HepG2 (cell line): ENCODE results near the gene ATP2A2. TPM values are rescaled to one million over a fixed set of nuclear protein-coding genes. Genes with fewer than 3 reads are reported as not detected.

Experiments used
- ATAC-seq: fragments of 200-7000 bp; cut with Tn5 transposase; 3 replicates; pipeline ENCODE4 v1.9.1; 2020; ENCODE audit warnings: mild to moderate bottlenecking, moderate library complexity
- BruUV-seq: library from RNA; stranded (reverse); fragments of 400-500 nt; replicated peaks from 2 replicates; lab custom pipeline; 2021; lab: Mats Ljungman, UMichigan
- CTCF ChIA-PET: fragments of 300-600 bp; formaldehyde crosslinking; extraction: SDS; loops from one replicate; lab custom pipeline; 2021; ENCODE audit warnings: low total read pairs, inconsistent platforms, low intra/inter-chr PET ratio; lab: Yijun Ruan, JAX
- POLR2A ChIA-PET: fragments of 350-600 bp; sonication (Branson Sonifier 250); formaldehyde crosslinking; loops from one replicate; lab custom pipeline; 2020; ENCODE audit warnings: antibody characterized with exemption, inconsistent platforms; lab: Yijun Ruan, JAX
- DNase-seq: peaks from one replicate; pipeline ENCODE4 v3.0.0-alpha.2; 2015; ENCODE audit warnings: low spot score
- FAIRE-seq: peaks from 3 replicates; lab custom pipeline; 2011; peaks lifted over from hg19 to GRCh38; lab: Jason Lieb, UNC
- H2AFZ ChIP-seq: one replicate; pipeline ENCODE4 v1.6.1; 2011; ENCODE audit warnings: low read length, inconsistent platforms
- H3K27ac ChIP-seq: fragments of 300-600 bp; 3 replicates; pipeline ENCODE4 v1.8.0; 2011; ENCODE audit warnings: mixed run types, mild to moderate bottlenecking, mixed read lengths, low read length, inconsistent platforms; ENCODE audit not compliant: insufficient read depth; ENCODE audit errors: extremely low read length
- H3K27me3 ChIP-seq, 2 experiments: fragments of 200-600 bp in 1 of 2; 2 replicates in 1 of 2; 3 replicates in 1 of 2; pipeline versions ENCODE4 v1.6.0 to v1.8.0; 2011; ENCODE audit warnings: low read length in 2 of 2, mild to moderate bottlenecking in 2 of 2, moderate library complexity in 2 of 2, inconsistent platforms in 1 of 2; ENCODE audit not compliant: insufficient read depth in 2 of 2, control insufficient read depth in 1 of 2
- H3K36me3 ChIP-seq, 2 experiments: fragments of 200-600 bp in 1 of 2; replicated peaks in 1 of 2; 2 replicates in 1 of 2; 3 replicates in 1 of 2; pipeline versions ENCODE4 v1.5.1 to v1.8.0; 2011; ENCODE audit warnings: low read length in 2 of 2, inconsistent platforms in 1 of 2; ENCODE audit not compliant: insufficient read depth in 2 of 2, control insufficient read depth in 1 of 2
- H3K4me1 ChIP-seq: 2 replicates; pipeline ENCODE4 v1.5.1; 2012; ENCODE audit warnings: low read length, inconsistent platforms; ENCODE audit not compliant: insufficient read depth
- H3K4me2 ChIP-seq: 2 replicates; pipeline ENCODE4 v1.6.0; 2011; ENCODE audit warnings: low read depth, low read length, inconsistent platforms
- H3K4me3 ChIP-seq, 3 experiments: fragments of 200-600 bp in 1 of 3; sonication (generic), shearing (Covaris generic) in 1 of 3; replicated peaks in 1 of 3; 2 replicates each; pipeline ENCODE4 v1.5.1; 2011 to 2016; ENCODE audit warnings: low read length in 3 of 3, inconsistent platforms in 2 of 3, low read depth in 2 of 3, mild to moderate bottlenecking in 2 of 3, control low read depth in 1 of 3, mixed read lengths in 1 of 3; ENCODE audit not compliant: insufficient read depth in 1 of 3
- H3K79me2 ChIP-seq: one replicate; pipeline ENCODE4 v1.6.1; 2011; ENCODE audit warnings: low read length, inconsistent platforms; ENCODE audit not compliant: insufficient read depth
- H3K9ac ChIP-seq: 2 replicates; pipeline ENCODE4 v1.6.0; 2011; ENCODE audit warnings: mild to moderate bottlenecking, low read depth, low read length, inconsistent platforms; ENCODE audit not compliant: insufficient read depth
- H3K9me3 ChIP-seq: 2 replicates; pipeline ENCODE4 v1.5.1; 2012; ENCODE audit warnings: mild to moderate bottlenecking, low read length
- H4K20me1 ChIP-seq: 2 replicates; pipeline ENCODE4 v1.6.0; 2011; ENCODE audit warnings: inconsistent platforms, mild to moderate bottlenecking, low read length, moderate library complexity; ENCODE audit not compliant: insufficient read depth
- AGO2 ChIP-seq: fragments of 200-400 bp; formaldehyde crosslinking; optimal IDR thresholded peaks from 2 replicates; pipeline ENCODE3; 2017; ENCODE audit warnings: mild to moderate bottlenecking, low read depth, low read length, moderate library complexity
- JUNB ChIP-seq: sonication (generic); formaldehyde crosslinking; IDR thresholded peaks from 2 replicates; pipeline ENCODE4 v1.8.0; 2022; ENCODE audit warnings: missing genetic modification reagents, mild to moderate bottlenecking, borderline replicate concordance
- NCOA1 ChIP-seq: sonication (generic); formaldehyde crosslinking; IDR thresholded peaks from 2 replicates; pipeline ENCODE4 v1.9.0; 2021; ENCODE audit warnings: missing genetic modification reagents
- NFIB ChIP-seq: sonication (generic); formaldehyde crosslinking; IDR thresholded peaks from 2 replicates; pipeline ENCODE4 v1.9.0; 2021; ENCODE audit warnings: missing genetic modification reagents, mild to moderate bottlenecking, borderline replicate concordance
- NFRKB ChIP-seq: fragments of 450-650 bp; IDR thresholded peaks from 2 replicates; pipeline ENCODE4 v1.6.1; 2017
- POLR2A ChIP-seq, 2 experiments: IDR thresholded peaks; 2 replicates each; pipeline ENCODE4 v1.6.1; 2011; ENCODE audit warnings: low read depth in 2 of 2, low read length in 2 of 2, mild to moderate bottlenecking in 1 of 2, moderate library complexity in 1 of 2; ENCODE audit not compliant: insufficient read depth in 1 of 2
- POLR2G ChIP-seq: fragments of 200-400 bp; formaldehyde crosslinking; IDR thresholded peaks from 2 replicates; pipeline ENCODE4 v1.6.1; 2018; ENCODE audit warnings: mild to moderate bottlenecking, low read depth, low read length, moderate library complexity
- RBM22 ChIP-seq: fragments of 200-400 bp; formaldehyde crosslinking; optimal IDR thresholded peaks from 2 replicates; pipeline ENCODE3; 2017; ENCODE audit warnings: mild to moderate bottlenecking, low read length, moderate library complexity
- ZNF136 ChIP-seq: sonication (generic); formaldehyde crosslinking; IDR thresholded peaks from 2 replicates; pipeline ENCODE4 v1.8.1; 2022; ENCODE audit warnings: low read depth, mild to moderate bottlenecking, moderate library complexity, missing genetic modification reagents
- ZNF251 ChIP-seq: sonication (generic); formaldehyde crosslinking; IDR thresholded peaks from 2 replicates; pipeline ENCODE4 v1.9.0; 2021; ENCODE audit warnings: mild to moderate bottlenecking, missing genetic modification reagents
- ZNF33B ChIP-seq: sonication (generic); formaldehyde crosslinking; IDR thresholded peaks from 2 replicates; pipeline ENCODE4 v1.5.1; 2020; ENCODE audit warnings: mild to moderate bottlenecking, missing genetic modification reagents
- ZNF781 ChIP-seq: sonication (generic); formaldehyde crosslinking; IDR thresholded peaks from 2 replicates; pipeline ENCODE4 v1.5.1; 2020; ENCODE audit warnings: borderline replicate concordance, mild to moderate bottlenecking, missing genetic modification reagents; ENCODE audit errors: not compliant biosample characterization
- ZNF816 ChIP-seq: sonication (generic); formaldehyde crosslinking; IDR thresholded peaks from 2 replicates; pipeline ENCODE4 v1.8.0; 2022; ENCODE audit warnings: missing genetic modification reagents, mild to moderate bottlenecking, borderline replicate concordance
- WGBS: methylation state at CpG from one replicate; pipeline ENCODE4 v1.1.6; 2017; ENCODE audit warnings: low lambda C conversion rate; 5-methylcytosine and 5-hydroxymethylcytosine counted together
- in situ Hi-C: cut with HindIII; loops from 2 replicates; pipeline ENCODE4 v1.10.0; 2017; ENCODE audit warnings: low pct_unique_long_range_greater_than_20kb; ENCODE audit not compliant: extremely low pct_ligation_motif_present
- intact Hi-C: fragments of 100-400 bp; cut with micrococcal nuclease; formaldehyde crosslinking; loops from one replicate; pipeline ENCODE4 v1.10.0; 2022; ENCODE audit not compliant: unreplicated experiment
- polyA plus RNA-seq, 8 experiments: library from polyadenylated mRNA; depleted of rRNA in 3 of 8; stranded (reverse) in 7 of 8; unstranded in 1 of 8; fragments of >200 nt; fragmentation: Illumina TruSeq in 4 of 8; extraction: Trizol in 4 of 8; gene quantifications; 2 replicates each; pipeline versions ENCODE4 v1.2.1 to v1.2.3, GENCODE V29; 2011 to 2016; ENCODE audit warnings: low read depth in 4 of 8, missing spikeins in 1 of 8, mixed read lengths in 1 of 8; ENCODE audit not compliant: insufficient read depth in 1 of 8
- total RNA-seq, 5 experiments: library from RNA; depleted of rRNA; stranded (reverse); fragments of >200 nt; fragmentation: Illumina TruSeq; extraction: Trizol; gene quantifications; 2 replicates each; pipeline ENCODE4 v1.2.3, GENCODE V29; 2016; ENCODE audit warnings: low read depth in 1 of 5
- TF ChIP-seq, protein P1 (sequence below): sonication (generic); formaldehyde crosslinking; IDR thresholded peaks from 2 replicates; pipeline ENCODE4 v1.4.0; 2020; ENCODE audit warnings: missing genetic modification reagents, borderline replicate concordance
- TF ChIP-seq, protein P2 (sequence below): sonication (generic); formaldehyde crosslinking; IDR thresholded peaks from 2 replicates; pipeline ENCODE4 v1.5.1; 2020; ENCODE audit warnings: missing genetic modification reagents, mild to moderate bottlenecking, borderline replicate concordance

The ATP2A2 gene
- total and polyA plus RNA-seq, 2 of the 13 experiments (the other 11 are each of a cell fraction or from before 2014, with no cell fraction given), result 35.4 to 85.5 TPM

DNA sequence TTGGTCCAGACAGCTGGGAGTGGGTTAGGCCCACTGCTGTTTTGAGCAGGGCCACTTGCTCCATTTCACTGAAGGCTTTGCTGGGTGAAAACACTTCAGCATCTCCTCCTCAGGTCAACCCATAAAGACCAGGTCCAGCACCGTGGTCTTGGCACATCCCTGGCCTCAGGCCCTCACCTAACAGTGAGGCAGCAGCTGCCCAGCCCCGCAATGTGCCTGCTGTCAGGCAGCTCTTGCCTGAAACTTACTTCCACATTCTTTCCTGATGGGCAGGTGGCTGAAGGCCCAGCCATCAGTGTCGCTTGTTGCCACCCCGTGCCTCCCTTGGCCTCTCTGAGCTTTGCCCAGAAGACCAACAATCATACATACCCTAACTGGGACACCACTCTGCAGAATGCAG lies 68.0 kb downstream of the ATP2A2 start (continued):
- TF ChIP-seq, protein P1, sequence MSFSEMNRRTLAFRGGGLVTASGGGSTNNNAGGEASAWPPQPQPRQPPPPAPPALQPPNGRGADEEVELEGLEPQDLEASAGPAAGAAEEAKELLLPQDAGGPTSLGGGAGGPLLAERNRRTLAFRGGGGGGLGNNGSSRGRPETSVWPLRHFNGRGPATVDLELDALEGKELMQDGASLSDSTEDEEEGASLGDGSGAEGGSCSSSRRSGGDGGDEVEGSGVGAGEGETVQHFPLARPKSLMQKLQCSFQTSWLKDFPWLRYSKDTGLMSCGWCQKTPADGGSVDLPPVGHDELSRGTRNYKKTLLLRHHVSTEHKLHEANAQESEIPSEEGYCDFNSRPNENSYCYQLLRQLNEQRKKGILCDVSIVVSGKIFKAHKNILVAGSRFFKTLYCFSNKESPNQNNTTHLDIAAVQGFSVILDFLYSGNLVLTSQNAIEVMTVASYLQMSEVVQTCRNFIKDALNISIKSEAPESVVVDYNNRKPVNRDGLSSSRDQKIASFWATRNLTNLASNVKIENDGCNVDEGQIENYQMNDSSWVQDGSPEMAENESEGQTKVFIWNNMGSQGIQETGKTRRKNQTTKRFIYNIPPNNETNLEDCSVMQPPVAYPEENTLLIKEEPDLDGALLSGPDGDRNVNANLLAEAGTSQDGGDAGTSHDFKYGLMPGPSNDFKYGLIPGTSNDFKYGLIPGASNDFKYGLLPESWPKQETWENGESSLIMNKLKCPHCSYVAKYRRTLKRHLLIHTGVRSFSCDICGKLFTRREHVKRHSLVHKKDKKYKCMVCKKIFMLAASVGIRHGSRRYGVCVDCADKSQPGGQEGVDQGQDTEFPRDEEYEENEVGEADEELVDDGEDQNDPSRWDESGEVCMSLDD (CRISPR knock-in tag), result no peak
- TF ChIP-seq ZNF781 (CRISPR knock-in tag), result no peak
- no peak for TF ChIP-seq JUNB
- TF ChIP-seq ZNF816 (CRISPR knock-in tag), result no peak
- no peak; a peak in 1 of 4 replicates for TF ChIP-seq POLR2A (IDR thresholded peaks at IDR 0.05; ENCODE audit: insufficient read depth in 1 of 2, low read depth in 2 of 2, low read length in 2 of 2)
- TF ChIP-seq NFRKB, result no peak
- TF ChIP-seq, all 625 proteins: peak for 0

DNA sequence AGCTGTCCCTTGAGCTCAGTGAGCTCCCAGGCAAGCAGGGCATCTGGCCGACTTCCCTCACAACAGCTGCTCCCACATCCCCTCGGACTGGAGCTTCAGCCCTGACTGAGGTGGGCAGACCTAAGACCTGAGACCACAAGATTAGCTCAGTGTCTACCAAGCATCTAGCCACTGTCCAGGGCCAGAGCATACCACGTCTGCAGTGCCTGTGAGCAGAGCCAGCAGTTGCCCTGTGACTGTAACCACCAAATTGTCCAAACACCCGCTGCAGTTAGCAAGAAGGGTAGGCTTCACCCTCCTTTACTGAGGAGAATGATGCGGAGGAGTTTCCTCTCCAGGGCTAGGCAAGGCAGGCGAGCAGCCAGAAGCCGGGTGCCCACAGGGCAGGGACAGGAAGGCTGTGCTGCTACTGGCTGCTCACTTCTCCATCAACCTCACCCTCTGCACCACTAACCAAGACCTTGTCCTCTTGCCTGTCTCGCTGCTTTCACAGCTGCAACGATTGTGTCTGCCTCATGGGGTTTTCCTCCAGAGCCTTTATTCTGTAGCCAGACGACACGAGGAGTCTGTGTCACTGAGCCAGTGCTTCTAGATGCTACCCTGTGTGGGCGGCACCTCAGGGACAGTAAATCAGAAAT lies 68.6 kb downstream of the ATP2A2 start:
- ChIA-PET CTCF (no interaction called here), POLR2A (no interaction called here)
- Histone ChIP-seq H3K9me3 (no peaks in the 10 kb centered on the region), H3K27me3 (no peaks in the 10 kb centered on the region), H4K20me1 (no peaks in the 10 kb centered on the region), H3K79me2 (no peaks in the 10 kb centered on the region), H3K4me1 (peaks cover 14% of the 10 kb centered on the region), H2AFZ (no peak overlapping the region), H3K4me3 (no peak overlapping the region), H3K27ac (no peak overlapping the region), H3K4me2 (no peak overlapping the region), H3K9ac (no peak overlapping the region), H3K36me3 (peaks cover 18 to 51% of the 10 kb centered on the region in 2 experiments)
- no peak for ATAC-seq
- no peak for FAIRE-seq
- TF ChIP-seq ZNF136 (no peak), AGO2 (peak; percentile 63), ZNF33B (CRISPR knock-in tag) (no peak), POLR2A (IDR thresholded peaks at IDR 0.05; ENCODE audit: insufficient read depth in 1 of 2, low read depth in 2 of 2, low read length in 2 of 2) (peak in 1 of 2 experiments; percentile 42; a peak in 1 of 4 replicates), ZNF251 (CRISPR knock-in tag) (no peak), NFIB (CRISPR knock-in tag) (no peak), RBM22 (peak; percentile 86), POLR2G (peak; percentile 48; the same call in 1 of the 2 replicates), NCOA1 (CRISPR knock-in tag) (no peak)
- TF ChIP-seq, protein P2, sequence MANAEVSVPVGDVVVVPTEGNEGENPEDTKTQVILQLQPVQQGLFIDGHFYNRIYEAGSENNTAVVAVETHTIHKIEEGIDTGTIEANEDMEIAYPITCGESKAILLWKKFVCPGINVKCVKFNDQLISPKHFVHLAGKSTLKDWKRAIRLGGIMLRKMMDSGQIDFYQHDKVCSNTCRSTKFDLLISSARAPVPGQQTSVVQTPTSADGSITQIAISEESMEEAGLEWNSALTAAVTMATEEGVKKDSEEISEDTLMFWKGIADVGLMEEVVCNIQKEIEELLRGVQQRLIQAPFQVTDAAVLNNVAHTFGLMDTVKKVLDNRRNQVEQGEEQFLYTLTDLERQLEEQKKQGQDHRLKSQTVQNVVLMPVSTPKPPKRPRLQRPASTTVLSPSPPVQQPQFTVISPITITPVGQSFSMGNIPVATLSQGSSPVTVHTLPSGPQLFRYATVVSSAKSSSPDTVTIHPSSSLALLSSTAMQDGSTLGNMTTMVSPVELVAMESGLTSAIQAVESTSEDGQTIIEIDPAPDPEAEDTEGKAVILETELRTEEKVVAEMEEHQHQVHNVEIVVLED (CRISPR knock-in tag), result no peak
- in situ Hi-C loops (no loop called here), intact Hi-C loops (no loop called here)
- no TSS peak for BruUV-seq
- DNase-seq, result no peak
- 92% methylated on average over 10 of the region's 12 CpGs for WGBS
